Keratinocyte (primary cell): ENCODE measurements around the gene ARL11. TPM values are rescaled to one million over a fixed set of nuclear protein-coding genes. Genes with fewer than 3 reads are reported as not detected.

Experiments used
- DNase-seq: peaks from one replicate; pipeline ENCODE4 v3.0.0-alpha.2; 2011; ENCODE audit warnings: low read depth, missing footprints, low spot score
- FAIRE-seq: peaks from 2 replicates; lab custom pipeline; 2011; peaks lifted over from hg19 to GRCh38; lab: Jason Lieb, UNC
- H2AFZ ChIP-seq: 2 replicates; pipeline ENCODE4 v1.6.0; 2012; ENCODE audit warnings: low read length, control low read depth, inconsistent platforms; ENCODE audit not compliant: control insufficient read depth
- H3K27ac ChIP-seq: 2 replicates; pipeline ENCODE4 v1.5.1; 2011; ENCODE audit warnings: low read length; ENCODE audit not compliant: control insufficient read depth, insufficient read depth
- H3K27me3 ChIP-seq: 3 replicates; pipeline ENCODE4 v1.6.0; 2011; ENCODE audit warnings: low read length; ENCODE audit not compliant: control insufficient read depth, insufficient read depth; ENCODE audit errors: extremely low read depth
- H3K36me3 ChIP-seq, 2 experiments: 2 replicates in 1 of 2; 3 replicates in 1 of 2; pipeline ENCODE4 v1.5.1; 2011; ENCODE audit warnings: low read length in 2 of 2, mild to moderate bottlenecking in 1 of 2; ENCODE audit not compliant: control insufficient read depth in 2 of 2, insufficient read depth in 2 of 2; ENCODE audit errors: extremely low read depth in 1 of 2
- H3K4me1 ChIP-seq: 3 replicates; pipeline ENCODE4 v1.5.1; 2011; ENCODE audit warnings: low read length; ENCODE audit not compliant: control insufficient read depth, insufficient read depth; ENCODE audit errors: extremely low read depth
- H3K4me2 ChIP-seq: 3 replicates; pipeline ENCODE4 v1.6.0; 2011; ENCODE audit warnings: low read depth, low read length; ENCODE audit not compliant: control insufficient read depth, insufficient read depth; ENCODE audit errors: extremely low read depth
- H3K4me3 ChIP-seq, 3 experiments: fragments of 200-600 bp in 1 of 3; sonication (generic) in 1 of 3; 2 replicates in 2 of 3; 3 replicates in 1 of 3; pipeline ENCODE4 v1.5.1; 2011 to 2016; ENCODE audit warnings: low read length in 3 of 3, mild to moderate bottlenecking in 3 of 3, control low read depth in 2 of 3, inconsistent platforms in 1 of 3, low read depth in 1 of 3, mixed read lengths in 1 of 3, mixed run types in 1 of 3, moderate library complexity in 1 of 3; ENCODE audit not compliant: control insufficient read depth in 2 of 3, insufficient read depth in 2 of 3; ENCODE audit errors: extremely low read depth in 1 of 3
- H3K79me2 ChIP-seq: 2 replicates; pipeline ENCODE4 v1.6.0; 2012; ENCODE audit warnings: low read length; ENCODE audit not compliant: control insufficient read depth, insufficient read depth
- H3K9ac ChIP-seq: 3 replicates; pipeline ENCODE4 v1.6.0; 2011; ENCODE audit warnings: low read length; ENCODE audit not compliant: control insufficient read depth, insufficient read depth; ENCODE audit errors: extremely low read depth
- H3K9me1 ChIP-seq: 3 replicates; pipeline ENCODE4 v1.6.0; 2011; ENCODE audit warnings: low read length; ENCODE audit not compliant: control insufficient read depth, insufficient read depth; ENCODE audit errors: extremely low read depth
- H3K9me3 ChIP-seq: 2 replicates; pipeline ENCODE4 v1.5.1; 2012; ENCODE audit warnings: low read depth, low read length; ENCODE audit not compliant: control insufficient read depth
- H4K20me1 ChIP-seq: 3 replicates; pipeline ENCODE4 v1.6.0; 2011; ENCODE audit warnings: low read length; ENCODE audit not compliant: control insufficient read depth, insufficient read depth; ENCODE audit errors: extremely low read depth
- CTCF ChIP-seq, 3 experiments: IDR thresholded peaks in 1 of 3; conservative IDR thresholded peaks in 1 of 3; optimal IDR thresholded peaks in 1 of 3; 2 replicates in 2 of 3; 3 replicates in 1 of 3; pipeline versions ENCODE3 to v1.5.1; 2011; ENCODE audit warnings: low read length in 3 of 3, mild to moderate bottlenecking in 3 of 3, moderate library complexity in 2 of 3, control low read depth in 1 of 3, inconsistent platforms in 1 of 3; ENCODE audit not compliant: insufficient read depth in 2 of 3; ENCODE audit errors: extremely low read depth in 1 of 3
- EZH2 ChIP-seq: IDR thresholded peaks from one replicate; pipeline ENCODE4 v1.6.1; 2012; ENCODE audit warnings: inconsistent platforms, mild to moderate bottlenecking, low read length, moderate library complexity
- dilution Hi-C: fragments of 300-500 bp; cut with MboI; formaldehyde crosslinking; loops from one replicate; pipeline ENCODE4 v1.7.0; 2020; ENCODE audit warnings: low sequenced_read_pairs; ENCODE audit not compliant: extremely low pct_ligation_motif_present
- polyA plus RNA-seq, 5 experiments: library from polyadenylated mRNA; depleted of rRNA in 3 of 5; stranded (reverse) in 3 of 5; stranded (forward) in 1 of 5; unstranded in 1 of 5; fragments of >200 nt; gene quantifications; 1 replicate in 1 of 5; 2 replicates in 3 of 5; 3 replicates in 1 of 5; pipeline versions ENCODE4 v1.2.1 to v1.2.3, GENCODE V29; 2011 to 2012; ENCODE audit warnings: missing spikeins in 2 of 5, low read depth in 1 of 5, low replicate concordance in 1 of 5

Gene ARL11
- polyA plus RNA-seq, 1 donor (not counting 4 experiments of a cell fraction or from before 2014, with no cell fraction given) = 0.55 TPM

GRCh38 chr13:49635599-49636433, 7.5 kb downstream of the ARL11 start:
- H3K9me1 ChIP-seq = no peaks in the 10 kb centered on the region
- H2AFZ ChIP-seq = no peak overlapping the region
- no peaks in the 10 kb centered on the region for H4K20me1 ChIP-seq
- no peak for TF ChIP-seq EZH2
- no peak for TF ChIP-seq CTCF (optimal IDR thresholded peaks at IDR 0.05 in 1 of 3, IDR thresholded peaks at IDR 0.05 in 1 of 3, conservative IDR thresholded peaks at IDR 0.05 in 1 of 3; ENCODE audit: extremely low read depth in 1 of 3, insufficient read depth in 2 of 3, low read length in 3 of 3)
- no peak overlapping the region for H3K9ac ChIP-seq
- FAIRE-seq = no peak
- no peaks in the 10 kb centered on the region for H3K79me2 ChIP-seq
- dilution Hi-C loops = no loop called here
- DNase-seq = no peak
- H3K4me1 ChIP-seq = no peaks in the 10 kb centered on the region
- H3K4me3 ChIP-seq = no peak overlapping the region
- H3K36me3 ChIP-seq = no peaks in the 10 kb centered on the region
- H3K27ac ChIP-seq = no peak overlapping the region
- H3K27me3 ChIP-seq = no peaks in the 10 kb centered on the region
- H3K4me2 ChIP-seq = no peak overlapping the region
- no peaks in the 10 kb centered on the region for H3K9me3 ChIP-seq

- Histone ChIP-seq H3K4me3 (no peak overlapping the region), H3K36me3 (no peaks in the 10 kb centered on the region), H2AFZ (no peak overlapping the region), H3K4me1 (peaks cover 3% of the 10 kb centered on the region), H3K9me1 (no peaks in the 10 kb centered on the region), H3K9me3 (no peaks in the 10 kb centered on the region), H4K20me1 (no peaks in the 10 kb centered on the region), H3K79me2 (no peaks in the 10 kb centered on the region), H3K4me2 (no peak overlapping the region), H3K9ac (no peak overlapping the region), H3K27me3 (no peaks in the 10 kb centered on the region), H3K27ac (no peak overlapping the region)
- FAIRE-seq = no peak
- DNase-seq = no peak
- no peak for TF ChIP-seq EZH2
- no peak for TF ChIP-seq CTCF (optimal IDR thresholded peaks at IDR 0.05 in 1 of 3, IDR thresholded peaks at IDR 0.05 in 1 of 3, conservative IDR thresholded peaks at IDR 0.05 in 1 of 3; ENCODE audit: extremely low read depth in 1 of 3, insufficient read depth in 2 of 3, low read length in 3 of 3)
- dilution Hi-C loops = no loop called here
These were observed 8.4 kb downstream of the ARL11 start for GRCh38 chr13:49636705-49637104.
